Measurements from ENCODE around the gene ATG9A.

- no peak for TF ChIP-seq CTCF (IDR thresholded peaks at IDR 0.05; ENCODE audit: poor library complexity)
- TF ChIP-seq EZH2phosphoT487 (IDR thresholded peaks at IDR 0.05; ENCODE audit: low read depth, severe bottlenecking, unreplicated experiment): no peak
- no peak for TF ChIP-seq EZH2 (IDR thresholded peaks at IDR 0.05; ENCODE audit: borderline replicate concordance)
Observed at GRCh38 chr2:219247678-219248642, 18.5 kb upstream of the ATG9A start.
